RWPE2 (cell line): Measurements from ENCODE around the gene NACC1.

Experiments
- ATAC-seq: fragments of 200-7000 bp; cut with Tn5 transposase; 3 replicates; pipeline ENCODE4 v1.9.1; 2021; ENCODE audit warnings: low read depth
- DNase-seq: peaks from one replicate; pipeline ENCODE4 v3.0.0-alpha.2; 2020; ENCODE audit warnings: low spot score
- H3K27ac ChIP-seq: fragments of 450-650 bp; 2 replicates; pipeline ENCODE4 v1.5.1; 2017; ENCODE audit warnings: mild to moderate bottlenecking; ENCODE audit not compliant: poor library complexity, severe bottlenecking
- H3K27me3 ChIP-seq: fragments of 250-450 bp; sonication (Bioruptor Pico); 2 replicates; pipeline ENCODE4 v1.5.1; 2021; ENCODE audit warnings: mild to moderate bottlenecking, moderate library complexity; ENCODE audit not compliant: insufficient read depth, poor library complexity, severe bottlenecking
- H3K36me3 ChIP-seq: fragments of 250-450 bp; sonication (Bioruptor Pico); 2 replicates; pipeline ENCODE4 v1.5.1; 2020; ENCODE audit warnings: low read depth, mild to moderate bottlenecking, moderate library complexity
- H3K4me1 ChIP-seq: fragments of 250-450 bp; sonication (Bioruptor Pico); 2 replicates; pipeline ENCODE4 v1.5.1; 2021; ENCODE audit warnings: mild to moderate bottlenecking, moderate library complexity; ENCODE audit not compliant: insufficient read depth, poor library complexity, severe bottlenecking
- H3K4me3 ChIP-seq: fragments of 250-450 bp; sonication (Bioruptor Pico); 2 replicates; pipeline ENCODE4 v1.5.1; 2021; ENCODE audit warnings: mild to moderate bottlenecking, moderate library complexity; ENCODE audit not compliant: severe bottlenecking
- H3K9me3 ChIP-seq: fragments of 250-450 bp; sonication (Bioruptor Pico); 2 replicates; pipeline ENCODE4 v1.5.1; 2021; ENCODE audit warnings: mild to moderate bottlenecking, moderate library complexity; ENCODE audit not compliant: severe bottlenecking
- TF ChIP-seq, protein P1 (sequence below): fragments of 450-650 bp; IDR thresholded peaks from one replicate; pipeline ENCODE4 v1.5.1; 2017; ENCODE audit warnings: mild to moderate bottlenecking, moderate library complexity; ENCODE audit not compliant: poor library complexity, severe bottlenecking

NACC1 gene

DNA sequence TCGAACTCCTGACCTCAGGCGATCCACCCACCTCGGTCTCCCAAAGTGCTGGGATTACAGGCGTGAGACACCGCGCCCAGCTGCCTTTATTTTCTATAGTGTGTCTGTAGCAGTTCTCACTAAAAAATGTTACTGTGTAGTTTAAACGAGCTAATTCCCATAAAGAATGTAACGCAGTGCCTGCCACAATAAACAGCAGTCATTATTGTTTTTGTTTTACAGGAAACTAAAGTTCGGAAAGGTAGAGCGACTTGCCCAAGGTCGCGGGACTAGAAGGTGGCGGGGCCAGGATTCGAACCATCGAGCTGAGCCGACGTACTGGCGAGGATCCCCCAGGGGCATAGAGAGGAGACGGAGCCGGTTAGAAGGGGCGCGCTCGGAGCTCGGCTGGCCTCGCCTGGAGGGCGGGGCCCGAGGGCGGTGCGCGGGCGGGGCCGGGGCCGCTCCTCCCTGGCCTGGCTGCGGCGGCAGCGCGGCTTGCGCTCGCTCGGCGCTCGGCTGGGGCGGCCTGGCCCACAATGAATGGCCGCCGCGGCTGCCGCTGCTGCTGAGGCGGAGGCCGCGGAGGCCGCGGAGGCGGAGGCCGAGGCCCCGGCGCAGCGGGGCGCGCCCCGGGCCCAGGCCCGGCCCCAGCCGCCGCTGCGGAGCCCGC, at the start of gene NACC1:
Gene NACC1, plus strand, starts transcription at position 493 of the 652 bp plus-strand sequence. CDS start 16,944 bp downstream, outside the sequence.
- H3K27me3 ChIP-seq = no peaks in the 10 kb centered on the region
- DNase-seq = no peak
- ATAC-seq = peak; percentile 76
- H3K36me3 ChIP-seq = peaks cover 38% of the 10 kb centered on the region
- peak within 1 kb of the TSS; percentile 88 for H3K27ac ChIP-seq
- no peaks in the 10 kb centered on the region for H3K9me3 ChIP-seq
- TF ChIP-seq, protein P1, sequence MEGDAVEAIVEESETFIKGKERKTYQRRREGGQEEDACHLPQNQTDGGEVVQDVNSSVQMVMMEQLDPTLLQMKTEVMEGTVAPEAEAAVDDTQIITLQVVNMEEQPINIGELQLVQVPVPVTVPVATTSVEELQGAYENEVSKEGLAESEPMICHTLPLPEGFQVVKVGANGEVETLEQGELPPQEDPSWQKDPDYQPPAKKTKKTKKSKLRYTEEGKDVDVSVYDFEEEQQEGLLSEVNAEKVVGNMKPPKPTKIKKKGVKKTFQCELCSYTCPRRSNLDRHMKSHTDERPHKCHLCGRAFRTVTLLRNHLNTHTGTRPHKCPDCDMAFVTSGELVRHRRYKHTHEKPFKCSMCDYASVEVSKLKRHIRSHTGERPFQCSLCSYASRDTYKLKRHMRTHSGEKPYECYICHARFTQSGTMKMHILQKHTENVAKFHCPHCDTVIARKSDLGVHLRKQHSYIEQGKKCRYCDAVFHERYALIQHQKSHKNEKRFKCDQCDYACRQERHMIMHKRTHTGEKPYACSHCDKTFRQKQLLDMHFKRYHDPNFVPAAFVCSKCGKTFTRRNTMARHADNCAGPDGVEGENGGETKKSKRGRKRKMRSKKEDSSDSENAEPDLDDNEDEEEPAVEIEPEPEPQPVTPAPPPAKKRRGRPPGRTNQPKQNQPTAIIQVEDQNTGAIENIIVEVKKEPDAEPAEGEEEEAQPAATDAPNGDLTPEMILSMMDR = no peak
- peaks cover 8% of the 10 kb centered on the region for H3K4me1 ChIP-seq
- H3K4me3 ChIP-seq = peak within 1 kb of the TSS; percentile 87

DNA sequence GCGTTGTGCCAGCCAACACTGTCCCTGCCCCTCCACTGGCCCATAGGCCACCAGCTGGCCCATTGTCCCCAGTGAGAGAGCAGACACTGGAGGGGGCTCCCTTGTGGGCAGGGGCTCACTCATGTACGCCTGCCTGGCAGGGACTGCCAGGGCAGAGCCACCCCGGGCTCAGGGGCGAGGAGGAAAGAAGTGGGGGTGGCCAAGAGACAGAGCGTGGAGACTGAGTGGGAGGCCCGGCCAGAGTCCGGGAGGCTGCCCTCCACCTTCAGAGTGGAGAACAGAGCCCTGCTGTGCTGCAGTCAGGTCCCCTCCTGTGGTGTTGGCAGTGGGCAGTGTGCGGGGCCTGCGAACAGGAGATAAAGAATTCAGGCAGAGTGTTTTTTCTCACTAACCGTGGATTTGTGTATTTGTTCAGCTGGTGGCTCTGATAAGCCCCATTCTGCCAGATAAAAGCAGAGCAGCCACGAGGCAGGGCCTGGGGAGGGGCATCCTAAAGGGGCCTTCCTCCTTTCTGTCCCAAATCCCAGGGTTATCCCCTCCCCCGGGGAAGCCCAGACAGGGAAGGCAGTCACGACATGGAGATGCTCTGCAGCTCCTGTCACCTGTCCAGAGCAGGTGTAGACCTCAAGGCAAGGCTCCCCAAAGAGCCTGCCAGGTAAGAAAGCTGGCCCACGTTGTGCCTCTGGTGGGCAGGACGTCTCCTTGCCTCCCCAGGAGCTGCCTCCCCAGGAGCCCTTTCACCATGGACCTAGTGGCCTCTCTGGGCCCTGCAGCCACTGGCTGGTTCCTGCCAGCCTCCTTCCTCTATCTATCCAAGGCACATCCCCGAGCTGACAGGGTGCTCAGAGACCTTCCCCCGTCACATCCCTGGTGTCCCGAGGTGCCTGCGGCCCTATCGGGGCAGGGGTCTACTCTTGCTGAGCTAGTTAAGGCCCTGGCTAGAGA, 48.4 kb upstream of the NACC1 start:
- Histone ChIP-seq H3K27me3 (no peaks in the 10 kb centered on the region), H3K4me1 (no peaks in the 10 kb centered on the region), H3K36me3 (peaks cover 6% of the 10 kb centered on the region; the same call in 1 of the 2 replicates), H3K4me3 (no peak overlapping the region), H3K27ac (no peak overlapping the region), H3K9me3 (no peaks in the 10 kb centered on the region)
- DNase-seq = no peak
- TF ChIP-seq, protein P1 = no peak
- no peak for ATAC-seq

DNA sequence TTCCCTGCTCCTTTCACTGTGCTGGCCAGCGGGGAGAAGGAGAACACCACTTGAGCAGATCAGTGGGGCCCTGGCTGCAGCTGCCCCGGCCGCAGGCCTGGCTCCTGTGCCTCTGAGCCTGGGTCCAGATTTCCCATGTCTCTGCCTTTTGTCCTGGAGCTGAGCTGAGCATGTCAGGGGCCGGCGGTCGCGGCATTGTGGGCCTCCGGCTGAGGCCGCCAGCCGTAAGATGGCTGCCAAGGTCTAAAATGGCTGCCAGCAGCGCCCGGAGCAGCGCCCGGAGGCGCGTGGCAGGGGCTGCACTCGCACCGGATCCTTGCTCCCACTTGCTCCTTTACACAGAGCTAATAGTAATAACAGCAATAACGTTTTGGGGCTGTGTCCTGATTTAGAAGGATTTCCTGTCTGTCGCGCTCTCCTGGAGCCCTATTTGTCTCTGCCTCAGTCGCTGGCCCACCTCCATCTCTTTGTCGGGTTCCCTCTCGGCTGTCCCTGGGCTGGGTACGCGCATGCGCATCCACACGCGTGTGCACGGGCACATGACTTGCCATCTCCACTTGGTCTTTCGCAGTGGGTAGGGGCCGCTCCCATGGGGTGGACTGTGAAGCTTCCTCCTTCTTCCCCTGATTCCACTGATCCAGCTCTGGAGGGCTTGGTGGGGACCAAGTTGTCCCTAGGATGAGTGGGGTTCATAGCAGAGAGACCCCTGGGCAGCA, 47.5 kb upstream of the NACC1 start:
- H3K27ac ChIP-seq = no peak overlapping the region
- TF ChIP-seq, protein P1 = no peak

DNA sequence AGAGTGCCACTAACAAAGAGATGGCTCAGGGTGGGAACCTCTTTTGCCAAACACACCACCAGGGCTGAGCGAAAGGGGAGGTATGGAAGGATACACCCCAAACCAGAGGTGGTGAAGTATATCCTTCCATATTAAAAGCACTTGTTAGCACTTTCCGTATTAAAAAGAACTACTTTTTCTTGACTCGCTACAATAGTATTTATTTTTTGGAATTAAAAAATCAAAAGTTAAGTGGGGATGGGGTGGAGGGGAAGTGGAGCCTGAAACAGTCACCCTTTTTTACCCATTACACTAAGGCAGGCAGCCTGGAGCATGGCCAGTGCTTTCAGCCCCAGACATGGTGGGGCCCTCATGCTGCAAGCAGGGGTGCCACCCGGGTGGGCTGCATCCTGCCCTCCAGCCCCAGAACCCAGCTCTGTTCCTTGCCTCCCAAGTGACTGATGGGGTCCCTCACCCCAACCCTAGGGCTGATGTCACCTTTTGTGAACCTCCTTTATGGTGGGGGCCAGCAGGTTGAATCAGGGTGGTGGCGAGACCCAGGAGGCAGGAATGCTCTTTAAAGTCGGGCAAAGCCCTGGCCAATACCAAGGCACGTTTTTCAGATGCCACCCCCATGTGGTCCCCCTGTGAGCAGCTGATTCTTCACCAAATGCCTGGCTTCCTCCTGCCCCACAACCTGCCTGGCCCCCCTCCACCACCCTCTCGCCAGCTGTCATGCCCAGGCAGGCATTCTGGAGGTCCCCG, 46.4 kb upstream of the NACC1 start:
- Histone ChIP-seq H3K4me1 (no peaks in the 10 kb centered on the region), H3K27ac (no peak overlapping the region), H3K36me3 (peaks cover 6% of the 10 kb centered on the region; the same call in 1 of the 2 replicates), H3K4me3 (no peak overlapping the region), H3K27me3 (no peaks in the 10 kb centered on the region), H3K9me3 (no peaks in the 10 kb centered on the region)
- ATAC-seq (no peak), DNase-seq (no peak)
- TF ChIP-seq, protein P1 = no peak

More for the DNA sequence above, 47.5 kb upstream of the NACC1 start:
- ATAC-seq (no peak), DNase-seq (no peak)
- Histone ChIP-seq H3K27me3 (no peaks in the 10 kb centered on the region), H3K4me1 (no peaks in the 10 kb centered on the region), H3K4me3 (no peak overlapping the region), H3K9me3 (no peaks in the 10 kb centered on the region), H3K36me3 (peaks cover 6% of the 10 kb centered on the region; the same call in 1 of the 2 replicates)
